Measurements from ENCODE around the gene RPS6KA5. TPM values are rescaled to one million over a fixed set of nuclear protein-coding genes. Genes with fewer than 3 reads are reported as not detected.
"Not testable (repeated sequence)": the region's sequence is repeated elsewhere in the genome, so short reads cannot be mapped to it uniquely, and the experiment has no call there.

Gene RPS6KA5
- total RNA-seq (10 to 100 TPM; 18.4 to 23.2 TPM), polyA plus RNA-seq (10 to 100 TPM; 12.3 to 14.5 (median 14.3) TPM), total RNA-seq (24.4 to 53.5 (median 31.3) reads per million in 6 experiments)

- DNase-seq (peak; percentile 95 to 100 (median 100)), ATAC-seq (peak; percentile 80 to 82)
- H3K27ac Mint-ChIP-seq = peak within 1 kb of the TSS in 9 of 10 donors; percentile 27 to 91 (median 83)
- H3K4me1 Mint-ChIP-seq = peaks cover 31 to 65% (median 61%) of the 10 kb centered on the region in 4 donors
- peak within 1 kb of the TSS in 9 of 10 donors; percentile 76 to 91 (median 86) for H3K4me3 Mint-ChIP-seq
- POLR2A ChIA-PET = interaction anchor here (0.5 to 2.2 kb wide), 27 partner anchors 9 to 1044 kb away, joined by 3 to 17 read pairs (median 4); partner anchors contain the start of genes CCDC88C, PPP4R3A and TC2N
- no peaks in the 10 kb centered on the region for H3K27me3 Mint-ChIP-seq
- peaks cover 0 to 3% (median 0%) of the 10 kb centered on the region in 3 donors for H3K36me3 Mint-ChIP-seq
- H3K9me3 Mint-ChIP-seq = peaks cover 0 to 5% (median 0%) of the 10 kb centered on the region in 9 donors
Observed at GRCh38 chr14:91060351-91061055, at the start of gene RPS6KA5. RPS6KA5 (minus strand) TSS chr14:91060641; CDS start chr14:91060434, 207 bp downstream.

- H3K27ac Mint-ChIP-seq = peak overlapping the region; percentile 78 to 96 (median 90)
- ATAC-seq = peak; percentile 21 to 34
- no peaks in the 10 kb centered on the region for H3K9me3 Mint-ChIP-seq
- POLR2A ChIA-PET = no interaction called here
- H3K27me3 Mint-ChIP-seq = no peaks in the 10 kb centered on the region
- peaks cover 29 to 55% (median 50%) of the 10 kb centered on the region in 4 donors for H3K4me1 Mint-ChIP-seq
- peak overlapping the region in 9 of 10 donors; percentile 40 to 77 (median 61) for H3K4me3 Mint-ChIP-seq
- DNase-seq = peak in 5 of 10 donors; percentile 21 to 63 (median 26)
- H3K36me3 Mint-ChIP-seq = no peaks in the 10 kb centered on the region
Observed at GRCh38 chr14:91108941-91109611, 48.6 kb upstream of the RPS6KA5 start.

DNA sequence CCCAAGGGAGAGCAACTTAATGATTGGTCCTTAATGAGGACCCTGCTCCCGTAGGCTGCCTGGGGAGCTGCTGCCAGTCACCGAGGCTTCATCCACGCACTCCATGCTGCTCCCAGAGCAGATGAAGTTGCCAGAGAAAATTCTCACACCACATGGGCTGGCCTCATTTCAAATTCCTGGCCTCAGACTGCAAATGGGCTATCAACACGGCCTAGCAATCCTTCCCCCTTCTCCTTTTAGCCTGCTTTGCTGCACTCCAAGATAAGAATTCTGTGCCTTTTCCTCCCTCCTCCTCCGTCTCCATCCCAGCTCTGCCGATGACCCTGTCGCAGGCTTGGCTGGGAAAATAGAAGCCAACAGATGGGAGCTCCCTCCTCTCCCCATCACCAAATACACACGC lies 42.7 kb upstream of the RPS6KA5 start:
- no peak for ATAC-seq
- H3K27me3 Mint-ChIP-seq = peaks cover 0 to 1% (median 0%) of the 10 kb centered on the region in 5 donors
- POLR2A ChIA-PET = no interaction called here
- no peak overlapping the region for H3K4me3 Mint-ChIP-seq
- H3K4me1 Mint-ChIP-seq = peaks cover 7 to 9% (median 8%) of the 10 kb centered on the region in 4 donors
- H3K36me3 Mint-ChIP-seq = no peaks in the 10 kb centered on the region
- peak overlapping the region in 1 of 10 donors; percentile 43 for H3K27ac Mint-ChIP-seq
- DNase-seq = no peak
- no peaks in the 10 kb centered on the region for H3K9me3 Mint-ChIP-seq

- no peaks in the 10 kb centered on the region for H3K9me3 Mint-ChIP-seq
- peak overlapping the region in 1 of 10 donors; percentile 33 for H3K27ac Mint-ChIP-seq
Observed at GRCh38 chr14:91100102-91100501, 39.7 kb upstream of the RPS6KA5 start.

GRCh38 chr14:91098591-91098990 lies 38.1 kb upstream of the RPS6KA5 start:
- Mint-ChIP-seq H3K4me1 (peaks cover 0 to 3% (median under 1%) of the 10 kb centered on the region in 4 donors), H3K27me3 (peaks cover 0 to 1% (median 0%) of the 10 kb centered on the region in 5 donors), H3K9me3 (no peaks in the 10 kb centered on the region), H3K36me3 (no peaks in the 10 kb centered on the region), H3K4me3 (no peak overlapping the region), H3K27ac (no peak overlapping the region)
- DNase-seq (no peak), ATAC-seq (no peak)
- POLR2A ChIA-PET = interaction anchor here (1.1 to 1.7 kb wide), 4 partner anchors 9 to 39 kb away, joined by 3 to 5 read pairs (median 4); partner anchors contain the start of gene RPS6KA5

More at GRCh38 chr14:91100102-91100501, 39.7 kb upstream of the RPS6KA5 start:
- ATAC-seq (no peak), DNase-seq (no peak)
- H3K36me3 Mint-ChIP-seq = no peaks in the 10 kb centered on the region
- H3K27me3 Mint-ChIP-seq = peaks cover 0 to 1% (median 0%) of the 10 kb centered on the region in 5 donors
- POLR2A ChIA-PET = interaction anchor here (0.5 to 1.1 kb wide), 4 partner anchors 8 to 29 kb away, joined by 3 to 10 read pairs (median 6); no protein-coding TSS in a partner anchor
- peaks cover 0 to 3% (median under 1%) of the 10 kb centered on the region in 4 donors for H3K4me1 Mint-ChIP-seq
- H3K4me3 Mint-ChIP-seq = no peak overlapping the region

DNA sequence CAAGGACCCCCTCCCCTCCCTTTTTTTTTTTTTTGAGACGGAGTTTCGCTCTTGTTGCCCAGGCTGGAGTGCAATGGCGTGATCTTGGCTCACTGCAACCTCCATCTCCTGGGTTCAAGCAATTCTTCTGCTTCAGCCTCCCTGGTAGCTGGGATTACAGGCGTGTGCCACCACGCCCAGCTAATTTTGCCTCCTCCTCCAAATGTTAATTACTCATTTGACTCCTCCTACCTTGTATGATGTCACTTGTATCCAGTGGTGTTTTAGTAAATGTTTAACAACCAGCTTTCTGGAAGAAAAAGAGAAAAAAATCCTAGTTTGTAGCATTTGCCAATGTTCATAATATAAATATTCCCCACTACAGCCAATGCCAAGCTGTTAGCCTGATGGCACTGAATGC lies 37.2 kb upstream of the RPS6KA5 start:
- H3K27me3 Mint-ChIP-seq, H3K4me1 Mint-ChIP-seq, H3K36me3 Mint-ChIP-seq, H3K4me3 Mint-ChIP-seq, DNase-seq, ATAC-seq, H3K9me3 Mint-ChIP-seq: not testable (repeated sequence)
- POLR2A ChIA-PET = interaction anchor here (0.6 to 1.7 kb wide), 6 partner anchors 10 to 37 kb away, joined by 3 to 5 read pairs (median 4); partner anchors contain the start of gene RPS6KA5
- peak overlapping the region in 1 of 10 donors; percentile 10 for H3K27ac Mint-ChIP-seq

GRCh38 chr14:91095178-91095577 lies 34.7 kb upstream of the RPS6KA5 start:
- DNase-seq = no peak
- no peaks in the 10 kb centered on the region for H3K36me3 Mint-ChIP-seq
- peaks cover 0 to 3% (median under 1%) of the 10 kb centered on the region in 4 donors for H3K4me1 Mint-ChIP-seq
- peak overlapping the region in 1 of 10 donors; percentile 18 for H3K27ac Mint-ChIP-seq
- POLR2A ChIA-PET = no interaction called here
- no peaks in the 10 kb centered on the region for H3K9me3 Mint-ChIP-seq
- no peak for ATAC-seq
- H3K4me3 Mint-ChIP-seq = no peak overlapping the region
- no peaks in the 10 kb centered on the region for H3K27me3 Mint-ChIP-seq

DNA sequence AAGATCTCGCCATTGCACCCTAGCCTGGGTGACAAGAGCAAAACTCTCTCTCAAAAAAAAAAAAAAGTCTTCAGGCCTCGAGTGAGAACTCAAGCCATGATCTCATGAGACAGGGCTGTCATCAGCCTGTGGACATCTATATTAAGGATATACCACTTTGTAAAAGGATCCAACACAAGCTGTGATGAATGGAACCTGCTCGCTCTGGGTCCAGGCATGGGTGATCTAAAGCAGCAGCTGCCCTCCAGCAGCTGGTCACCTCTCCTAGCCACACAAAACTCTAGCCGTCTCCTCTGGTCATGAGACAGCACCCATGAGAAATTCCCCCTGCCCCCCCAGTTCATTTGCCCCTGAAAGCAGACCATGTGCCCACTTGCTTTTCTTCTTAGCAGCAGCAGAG lies 34.3 kb upstream of the RPS6KA5 start:
- H3K9me3 Mint-ChIP-seq = no peaks in the 10 kb centered on the region

DNA sequence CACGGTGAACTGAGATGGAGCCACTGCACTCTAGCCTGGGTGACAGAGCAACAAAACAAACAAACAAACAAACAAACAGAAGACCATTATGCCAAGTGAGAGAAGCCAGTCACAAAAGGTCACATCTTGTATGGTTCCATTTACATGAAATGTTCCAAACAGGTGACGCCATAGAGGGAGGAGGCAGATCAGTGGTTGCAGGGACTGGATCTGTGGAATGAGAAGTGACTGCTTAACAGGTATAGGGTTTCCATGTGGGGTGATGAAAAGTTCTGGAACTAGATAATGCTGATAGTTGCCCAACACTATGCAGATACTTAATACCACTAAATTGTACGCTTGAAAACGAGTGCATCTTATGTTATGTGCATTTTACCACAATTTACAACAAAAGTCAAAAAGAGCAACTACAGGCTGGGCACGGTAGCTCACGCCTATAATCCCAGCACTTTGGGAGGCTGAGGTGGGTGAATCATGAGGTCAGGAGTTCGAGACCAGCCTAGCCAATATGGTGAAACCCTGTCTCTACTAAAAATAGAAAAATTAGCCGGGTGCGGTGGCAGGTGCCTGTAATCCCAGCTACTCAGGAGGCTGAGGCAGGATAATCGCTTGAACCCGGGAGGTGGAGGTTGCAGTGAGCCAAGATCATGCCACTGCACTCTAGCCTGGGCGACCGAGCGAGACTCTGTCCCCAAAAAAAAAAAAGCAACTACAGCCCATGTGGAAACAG lies 33.5 kb upstream of the RPS6KA5 start:
- H3K4me1 Mint-ChIP-seq, H3K9me3 Mint-ChIP-seq, POLR2A ChIA-PET, DNase-seq, H3K27me3 Mint-ChIP-seq, H3K4me3 Mint-ChIP-seq, H3K36me3 Mint-ChIP-seq, ATAC-seq: not testable (repeated sequence)
- peak overlapping the region in 1 of 10 donors; percentile 24 for H3K27ac Mint-ChIP-seq

More for the DNA sequence above, 34.3 kb upstream of the RPS6KA5 start:
- Mint-ChIP-seq H3K4me1 (peaks cover 0 to 3% (median 0%) of the 10 kb centered on the region in 4 donors), H3K27me3 (no peaks in the 10 kb centered on the region), H3K36me3 (no peaks in the 10 kb centered on the region), H3K27ac (peak overlapping the region in 1 of 10 donors; percentile 18), H3K4me3 (no peak overlapping the region)
- ATAC-seq (no peak), DNase-seq (no peak)
- POLR2A ChIA-PET = no interaction called here

DNA sequence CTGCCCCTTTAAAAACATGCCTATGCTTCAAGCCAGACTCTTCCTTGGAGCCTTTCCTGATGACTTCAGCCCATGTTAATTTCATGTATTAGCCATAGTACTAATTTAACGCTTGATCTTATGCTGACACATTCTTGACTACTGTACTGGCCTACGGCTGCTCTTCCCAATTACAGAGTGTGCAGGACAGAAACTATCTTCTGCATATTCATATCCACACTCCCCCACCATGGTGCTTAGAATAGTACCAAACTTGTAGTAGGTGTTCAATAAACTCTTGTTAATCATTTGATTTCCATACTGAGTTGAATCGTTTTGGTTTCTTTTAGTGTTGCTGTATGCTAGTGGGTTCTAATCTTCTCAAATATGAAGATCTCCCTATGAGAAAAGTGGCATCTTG lies 31.6 kb upstream of the RPS6KA5 start:
- DNase-seq (no peak), ATAC-seq (no peak)
- Mint-ChIP-seq H3K4me3 (no peak overlapping the region), H3K9me3 (no peaks in the 10 kb centered on the region), H3K27ac (no peak overlapping the region), H3K27me3 (peaks cover 0 to 3% (median 0%) of the 10 kb centered on the region in 5 donors), H3K4me1 (peaks cover 9 to 14% (median 11%) of the 10 kb centered on the region in 4 donors), H3K36me3 (no peaks in the 10 kb centered on the region)
- POLR2A ChIA-PET = no interaction called here

DNA sequence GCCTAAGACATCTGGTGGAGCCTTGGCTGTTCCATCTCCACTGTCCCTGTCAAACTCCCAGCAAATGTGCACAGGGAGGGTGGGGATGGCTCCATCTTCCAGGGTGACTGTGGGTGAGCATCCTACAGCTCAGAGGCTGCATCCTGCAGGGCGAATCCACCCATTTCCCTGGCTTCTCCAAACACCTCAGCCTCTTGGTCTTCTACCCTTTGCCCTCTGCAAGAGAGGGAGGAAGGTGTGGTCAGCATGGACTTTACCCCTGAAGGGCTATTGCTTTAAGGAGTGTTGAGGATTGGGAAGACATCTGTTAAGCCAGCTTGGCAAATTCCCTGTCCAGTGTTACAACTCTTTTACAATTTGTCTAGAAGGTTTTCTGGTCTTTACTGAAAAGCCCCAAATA lies 30.3 kb upstream of the RPS6KA5 start:
- POLR2A ChIA-PET = interaction anchor here (1.4 kb wide), 1 partner anchor 9 kb away, joined by 4 read pairs; no protein-coding TSS in a partner anchor
- Mint-ChIP-seq H3K36me3 (no peaks in the 10 kb centered on the region), H3K4me3 (no peak overlapping the region), H3K27me3 (peaks cover 0 to 3% (median 0%) of the 10 kb centered on the region in 5 donors), H3K4me1 (peaks cover 11 to 17% (median 12%) of the 10 kb centered on the region in 4 donors), H3K27ac (peak overlapping the region in 1 of 10 donors; percentile 68), H3K9me3 (no peaks in the 10 kb centered on the region)
- ATAC-seq = no peak
- DNase-seq = no peak

GRCh38 chr14:91089958-91090535 lies 29.6 kb upstream of the RPS6KA5 start:
- peak overlapping the region in 1 of 10 donors; percentile 68 for H3K27ac Mint-ChIP-seq

More at GRCh38 chr14:91089958-91090535, 29.6 kb upstream of the RPS6KA5 start:
- ATAC-seq = no peak
- H3K27me3 Mint-ChIP-seq = peaks cover 0 to 3% (median 0%) of the 10 kb centered on the region in 5 donors
- peaks cover 10 to 17% (median 12%) of the 10 kb centered on the region in 4 donors for H3K4me1 Mint-ChIP-seq
- H3K4me3 Mint-ChIP-seq = no peak overlapping the region
- no peak for DNase-seq
- POLR2A ChIA-PET = interaction anchor here (1.4 kb wide), 1 partner anchor 10 kb away, joined by 4 read pairs; no protein-coding TSS in a partner anchor
- H3K36me3 Mint-ChIP-seq = no peaks in the 10 kb centered on the region
- H3K9me3 Mint-ChIP-seq = no peaks in the 10 kb centered on the region
